Measurements from ENCODE around the gene ASPA.

DNA sequence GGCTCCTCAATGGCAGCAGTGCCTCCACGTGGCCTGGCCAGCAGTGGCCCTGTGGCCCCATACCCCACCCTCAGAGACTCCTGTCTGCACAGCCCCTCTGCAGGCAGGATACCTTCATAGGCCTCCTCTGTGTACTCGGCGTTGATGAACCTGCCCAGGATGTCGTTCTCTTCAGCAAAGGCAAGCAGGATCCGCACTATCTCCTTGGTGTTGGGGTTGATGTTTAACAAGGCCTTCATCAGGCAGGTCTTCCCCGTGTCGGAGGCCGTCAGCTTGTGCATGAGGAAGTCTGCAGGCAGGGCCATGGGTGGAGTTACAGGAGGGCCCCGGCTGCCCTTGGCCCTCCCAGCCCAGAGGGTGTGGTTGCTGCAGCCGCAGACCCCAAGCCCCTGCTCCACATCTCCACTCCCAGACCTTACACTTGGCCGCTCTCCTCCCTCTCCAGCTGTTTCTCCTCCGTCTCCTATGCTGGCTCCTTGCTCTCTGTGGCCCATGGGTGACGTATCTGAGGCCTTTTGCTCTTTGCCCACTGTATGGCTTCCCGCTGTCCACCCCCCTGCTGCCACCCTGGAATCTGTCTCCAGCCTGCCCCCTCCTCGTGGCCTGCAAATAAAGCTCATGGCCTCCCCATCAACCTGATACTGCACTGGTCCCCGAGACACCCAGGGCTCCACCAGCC is 66.8 kb downstream of the ASPA start:
- TF ChIP-seq, protein P1, sequence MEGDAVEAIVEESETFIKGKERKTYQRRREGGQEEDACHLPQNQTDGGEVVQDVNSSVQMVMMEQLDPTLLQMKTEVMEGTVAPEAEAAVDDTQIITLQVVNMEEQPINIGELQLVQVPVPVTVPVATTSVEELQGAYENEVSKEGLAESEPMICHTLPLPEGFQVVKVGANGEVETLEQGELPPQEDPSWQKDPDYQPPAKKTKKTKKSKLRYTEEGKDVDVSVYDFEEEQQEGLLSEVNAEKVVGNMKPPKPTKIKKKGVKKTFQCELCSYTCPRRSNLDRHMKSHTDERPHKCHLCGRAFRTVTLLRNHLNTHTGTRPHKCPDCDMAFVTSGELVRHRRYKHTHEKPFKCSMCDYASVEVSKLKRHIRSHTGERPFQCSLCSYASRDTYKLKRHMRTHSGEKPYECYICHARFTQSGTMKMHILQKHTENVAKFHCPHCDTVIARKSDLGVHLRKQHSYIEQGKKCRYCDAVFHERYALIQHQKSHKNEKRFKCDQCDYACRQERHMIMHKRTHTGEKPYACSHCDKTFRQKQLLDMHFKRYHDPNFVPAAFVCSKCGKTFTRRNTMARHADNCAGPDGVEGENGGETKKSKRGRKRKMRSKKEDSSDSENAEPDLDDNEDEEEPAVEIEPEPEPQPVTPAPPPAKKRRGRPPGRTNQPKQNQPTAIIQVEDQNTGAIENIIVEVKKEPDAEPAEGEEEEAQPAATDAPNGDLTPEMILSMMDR (IDR thresholded peaks at IDR 0.05; ENCODE audit: poor library complexity), result no peak
- TF ChIP-seq EZH2phosphoT487 (IDR thresholded peaks at IDR 0.05; ENCODE audit: low read depth, severe bottlenecking, unreplicated experiment) (no peak), EZH2 (IDR thresholded peaks at IDR 0.05; ENCODE audit: borderline replicate concordance) (no peak)
